GM12878 (cell line): ENCODE measurements around the gene SIX5.

Experiments used
- CTCF ChIP-seq, 3 experiments: IDR thresholded peaks in 2 of 3; conservative IDR thresholded peaks in 1 of 3; 2 replicates each; pipeline ENCODE4 v1.5.1; 2011; ENCODE audit warnings: low read depth in 3 of 3, low read length in 3 of 3, mild to moderate bottlenecking in 3 of 3, control low read depth in 2 of 3, moderate library complexity in 2 of 3, inconsistent platforms in 1 of 3, mixed read lengths in 1 of 3; ENCODE audit not compliant: control insufficient read depth in 2 of 3, insufficient read depth in 1 of 3; ENCODE audit errors: extremely low read depth in 1 of 3
- GABPA ChIP-seq: IDR thresholded peaks from 2 replicates; pipeline ENCODE4 v1.6.1; 2014; ENCODE audit warnings: antibody characterized with exemption, low read depth, mild to moderate bottlenecking, inconsistent platforms
- HDAC2 ChIP-seq: fragments of 200-600 bp; sonication (generic); IDR thresholded peaks from 2 replicates; pipeline ENCODE4 v1.6.1; 2017
- NBN ChIP-seq: fragments of 450-650 bp; IDR thresholded peaks from 2 replicates; pipeline ENCODE4 v1.6.1; 2016
- POLR2A ChIP-seq: IDR thresholded peaks from 2 replicates; pipeline ENCODE4 v1.6.1; 2011; ENCODE audit warnings: low read depth, mild to moderate bottlenecking, low read length

- TF ChIP-seq HDAC2 (no peak), POLR2A (peak; percentile 65; the same call in 1 of the 2 replicates), GABPA (no peak), CTCF (IDR thresholded peaks at IDR 0.05 in 2 of 3, conservative IDR thresholded peaks at IDR 0.05 in 1 of 3; ENCODE audit: control insufficient read depth in 2 of 3, extremely low read depth in 1 of 3, insufficient read depth in 1 of 3, low read depth in 3 of 3, low read length in 3 of 3) (peak; percentile 86 to 95 (median 94)), NBN (no peak)
These were observed 1.4 kb upstream of the SIX5 start for GRCh38 chr19:45770192-45771101.
